Kidney (tissue), 14 donors: ENCODE measurements around the gene CFAP70. TPM values are rescaled to one million over a fixed set of nuclear protein-coding genes. Genes with fewer than 3 reads are reported as not detected.

Experiments
- DNase-seq, 5 donors: peaks; one replicate each; pipeline ENCODE4 v3.0.0-alpha.2; 2013 to 2020
- FAIRE-seq: peaks from 2 replicates; lab custom pipeline; 2012; peaks lifted over from hg19 to GRCh38; lab: Jason Lieb, UNC
- H3K27ac ChIP-seq, 2 donors: one replicate each; pipeline ENCODE4 v1.7.0; 2013; ENCODE audit warnings: low read depth in 2 of 2, low read length in 2 of 2, inconsistent platforms in 1 of 2
- H3K27me3 ChIP-seq: one replicate; pipeline ENCODE4 v1.7.1; 2013; ENCODE audit warnings: low read length, inconsistent platforms; ENCODE audit not compliant: control insufficient read depth, insufficient read depth
- H3K36me3 ChIP-seq, 3 donors: one replicate each; pipeline versions ENCODE4 v1.7.0 to v1.7.1; 2013; ENCODE audit warnings: low read length in 3 of 3, control low read depth in 1 of 3, inconsistent platforms in 1 of 3; ENCODE audit not compliant: insufficient read depth in 3 of 3, control insufficient read depth in 2 of 3
- H3K4me1 ChIP-seq, 3 donors: one replicate each; pipeline versions ENCODE4 v1.7.0 to v1.7.1; 2013; ENCODE audit warnings: low read length in 3 of 3, inconsistent platforms in 1 of 3, low read depth in 1 of 3; ENCODE audit not compliant: control insufficient read depth in 2 of 3, insufficient read depth in 2 of 3
- H3K4me3 ChIP-seq, 3 donors: one replicate each; pipeline versions ENCODE4 v1.7.0 to v1.8.1; 2013; ENCODE audit warnings: low read length in 3 of 3, control low read depth in 1 of 3, inconsistent platforms in 1 of 3
- H3K9ac ChIP-seq, 3 donors: one replicate each; pipeline versions ENCODE4 v1.7.0 to v1.7.1; 2013; ENCODE audit warnings: low read length in 3 of 3, control low read depth in 1 of 3, inconsistent platforms in 1 of 3
- H3K9me3 ChIP-seq, 3 donors: one replicate each; pipeline versions ENCODE4 v1.7.0 to v1.7.1; 2013; ENCODE audit warnings: low read length in 3 of 3, control low read depth in 1 of 3, inconsistent platforms in 1 of 3; ENCODE audit not compliant: control insufficient read depth in 2 of 3, insufficient read depth in 1 of 3
- intact Hi-C: fragments of 100-400 bp; cut with DNase I; formaldehyde crosslinking; loops from one replicate; pipeline ENCODE4 v1.11.1; 2022
- polyA plus RNA-seq: library from polyadenylated mRNA; stranded (reverse); fragments of 350-450 nt; fragmentation: Illumina TruSeq; extraction: RNeasy Lipid Tissue Mini Kit (QIAGEN cat#74804); gene quantifications from one replicate; pipeline ENCODE4 v1.2.3, GENCODE V29; 2014; ENCODE audit warnings: low read depth, low replicate concordance; ENCODE audit not compliant: insufficient read depth
- total RNA-seq: library from RNA; stranded (reverse); fragmentation: NEBNext Ultra II Directional; extraction: Animal tissue kit (Norgen Biotek cat#: 25700); gene quantifications from one replicate; pipeline ENCODE4 v1.2.1, GENCODE V29; 2021
- TF ChIP-seq, protein P1 (sequence below): IDR thresholded peaks from 3 replicates; pipeline ENCODE4 v1.5.1; 2012; ENCODE audit warnings: mild to moderate bottlenecking, moderate library complexity, borderline replicate concordance; ENCODE audit not compliant: insufficient read depth; ENCODE audit errors: extremely low read depth
- donor health status: control.
- donor health status: control.
- donor health status: control.
- donor health status: control.
- donor health status: control.
- donor health status: DM: yes; HTN: yes; CAD: no.
- donor health status: Normal renal cell carcinoma (clear cell type).

Gene CFAP70
- total and polyA plus RNA-seq, 2 donors from 2014 or later: 6.0 to 8.7 TPM

DNA sequence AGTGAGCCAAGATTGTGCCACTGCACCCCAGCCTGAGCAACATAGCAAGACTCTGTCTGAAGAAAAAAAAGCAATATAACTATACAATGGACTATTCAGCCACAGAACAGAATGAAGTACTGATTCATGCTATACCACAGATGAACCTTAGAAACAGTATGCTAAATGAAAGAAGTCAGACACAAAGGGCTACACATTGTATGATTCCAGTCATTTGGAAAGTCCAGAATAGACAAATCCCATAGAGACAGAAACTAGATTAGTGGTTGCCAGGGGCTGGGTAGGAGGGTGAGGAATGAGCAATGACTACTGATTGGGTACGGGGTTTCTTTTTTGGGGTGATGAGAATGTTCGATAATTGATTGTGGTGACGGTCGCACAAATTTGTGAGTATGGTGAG is 9.6 kb upstream of the CFAP70 start:
- H3K36me3 ChIP-seq: peaks cover 0 to 10% (median 5%) of the 10 kb centered on the region in 3 donors

DNA sequence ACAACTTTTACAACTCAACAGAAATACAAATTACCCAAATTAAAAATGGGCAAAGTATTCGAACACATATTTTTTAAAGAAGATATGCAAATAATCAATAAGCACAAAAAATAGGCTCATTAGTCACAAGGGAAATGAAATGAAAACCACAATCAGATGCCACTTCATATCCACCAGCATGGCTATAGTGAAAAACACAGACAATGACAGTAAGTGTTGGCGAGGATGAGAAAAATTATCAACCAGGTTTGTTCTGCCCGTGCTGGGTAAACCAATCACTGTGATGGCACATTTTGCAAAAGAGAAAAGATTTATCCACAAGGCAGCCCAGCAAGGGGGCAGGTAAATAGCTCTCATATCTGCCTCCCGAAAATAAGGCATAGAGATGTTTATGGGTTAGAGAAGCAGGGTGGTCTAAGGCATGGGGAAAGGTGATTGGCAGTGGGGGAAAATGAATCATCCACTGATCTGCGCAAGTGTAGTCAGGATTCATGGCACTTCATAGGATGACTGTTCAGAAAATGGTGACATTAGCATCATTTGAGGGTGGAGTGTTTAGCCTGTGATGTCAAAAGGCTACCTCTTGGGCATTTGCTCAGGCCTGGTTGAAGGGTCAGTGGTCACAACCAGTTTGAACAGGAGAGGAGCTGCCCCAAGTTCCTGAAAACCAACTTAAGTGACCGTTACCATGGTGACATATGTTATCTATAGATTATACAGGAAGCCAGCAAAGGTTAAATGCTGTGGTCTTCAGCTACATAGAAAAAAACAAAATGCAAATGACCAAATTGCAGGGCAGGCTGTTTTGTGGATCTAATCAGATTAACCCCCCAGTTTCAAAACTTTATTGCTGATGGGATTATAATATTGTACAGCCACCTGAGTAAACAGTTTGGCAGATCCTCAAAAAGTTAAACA is 8.0 kb upstream of the CFAP70 start:
- TF ChIP-seq, protein P1, sequence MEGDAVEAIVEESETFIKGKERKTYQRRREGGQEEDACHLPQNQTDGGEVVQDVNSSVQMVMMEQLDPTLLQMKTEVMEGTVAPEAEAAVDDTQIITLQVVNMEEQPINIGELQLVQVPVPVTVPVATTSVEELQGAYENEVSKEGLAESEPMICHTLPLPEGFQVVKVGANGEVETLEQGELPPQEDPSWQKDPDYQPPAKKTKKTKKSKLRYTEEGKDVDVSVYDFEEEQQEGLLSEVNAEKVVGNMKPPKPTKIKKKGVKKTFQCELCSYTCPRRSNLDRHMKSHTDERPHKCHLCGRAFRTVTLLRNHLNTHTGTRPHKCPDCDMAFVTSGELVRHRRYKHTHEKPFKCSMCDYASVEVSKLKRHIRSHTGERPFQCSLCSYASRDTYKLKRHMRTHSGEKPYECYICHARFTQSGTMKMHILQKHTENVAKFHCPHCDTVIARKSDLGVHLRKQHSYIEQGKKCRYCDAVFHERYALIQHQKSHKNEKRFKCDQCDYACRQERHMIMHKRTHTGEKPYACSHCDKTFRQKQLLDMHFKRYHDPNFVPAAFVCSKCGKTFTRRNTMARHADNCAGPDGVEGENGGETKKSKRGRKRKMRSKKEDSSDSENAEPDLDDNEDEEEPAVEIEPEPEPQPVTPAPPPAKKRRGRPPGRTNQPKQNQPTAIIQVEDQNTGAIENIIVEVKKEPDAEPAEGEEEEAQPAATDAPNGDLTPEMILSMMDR: no peak
- intact Hi-C loops: no loop called here
- Histone ChIP-seq H3K4me3 (no peak overlapping the region), H3K9ac (no peak overlapping the region), H3K27me3 (no peaks in the 10 kb centered on the region), H3K36me3 (peaks cover 0 to 10% (median 5%) of the 10 kb centered on the region in 3 donors), H3K9me3 (no peaks in the 10 kb centered on the region), H3K27ac (no peak overlapping the region), H3K4me1 (no peaks in the 10 kb centered on the region)
- no peak for DNase-seq
- FAIRE-seq: no peak

More for the DNA sequence above, 9.6 kb upstream of the CFAP70 start:
- no peak overlapping the region for H3K27ac ChIP-seq
- intact Hi-C loops: no loop called here
- H3K4me1 ChIP-seq: no peaks in the 10 kb centered on the region
- H3K9ac ChIP-seq: no peak overlapping the region
- DNase-seq: no peak
- TF ChIP-seq, protein P1: no peak
- H3K9me3 ChIP-seq: no peaks in the 10 kb centered on the region
- no peaks in the 10 kb centered on the region for H3K27me3 ChIP-seq
- no peak overlapping the region for H3K4me3 ChIP-seq
- no peak for FAIRE-seq

DNA sequence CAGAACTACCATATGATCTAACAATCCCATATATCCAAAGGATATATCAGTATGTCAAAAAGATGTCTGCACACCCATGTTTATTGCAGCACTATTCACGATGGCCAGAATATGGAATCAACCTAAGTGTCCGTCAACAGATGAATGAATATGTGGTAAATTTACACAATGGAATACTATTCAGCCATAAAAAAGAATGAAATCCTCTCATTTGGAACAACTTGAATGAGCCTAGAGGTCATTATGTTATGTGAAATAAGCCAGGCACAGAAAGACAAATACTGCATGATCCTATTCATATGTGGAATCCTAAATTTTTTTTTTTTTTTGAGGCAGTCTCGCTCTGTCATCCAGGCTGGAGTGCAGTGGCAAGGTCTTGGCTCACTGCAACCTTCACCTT is 6.3 kb upstream of the CFAP70 start:
- Histone ChIP-seq H3K36me3 (peaks cover 0 to 10% (median 5%) of the 10 kb centered on the region in 3 donors), H3K9ac (no peak overlapping the region), H3K27ac (no peak overlapping the region), H3K9me3 (no peaks in the 10 kb centered on the region), H3K4me3 (no peak overlapping the region), H3K27me3 (no peaks in the 10 kb centered on the region), H3K4me1 (no peaks in the 10 kb centered on the region)
- DNase-seq (no peak), FAIRE-seq (no peak)
- TF ChIP-seq, protein P1: no peak
- intact Hi-C loops: no loop called here
